GM19463 (cell line): ENCODE data around the gene TMEM132A.

Experiments used
- ATAC-seq: cut with Tn5 transposase; IDR thresholded peaks from one replicate; pipeline ENCODE4 v1.9.1; 2021; ENCODE audit warnings: mild to moderate bottlenecking, moderate library complexity; ENCODE audit not compliant: unreplicated experiment

Gene TMEM132A, protein sequence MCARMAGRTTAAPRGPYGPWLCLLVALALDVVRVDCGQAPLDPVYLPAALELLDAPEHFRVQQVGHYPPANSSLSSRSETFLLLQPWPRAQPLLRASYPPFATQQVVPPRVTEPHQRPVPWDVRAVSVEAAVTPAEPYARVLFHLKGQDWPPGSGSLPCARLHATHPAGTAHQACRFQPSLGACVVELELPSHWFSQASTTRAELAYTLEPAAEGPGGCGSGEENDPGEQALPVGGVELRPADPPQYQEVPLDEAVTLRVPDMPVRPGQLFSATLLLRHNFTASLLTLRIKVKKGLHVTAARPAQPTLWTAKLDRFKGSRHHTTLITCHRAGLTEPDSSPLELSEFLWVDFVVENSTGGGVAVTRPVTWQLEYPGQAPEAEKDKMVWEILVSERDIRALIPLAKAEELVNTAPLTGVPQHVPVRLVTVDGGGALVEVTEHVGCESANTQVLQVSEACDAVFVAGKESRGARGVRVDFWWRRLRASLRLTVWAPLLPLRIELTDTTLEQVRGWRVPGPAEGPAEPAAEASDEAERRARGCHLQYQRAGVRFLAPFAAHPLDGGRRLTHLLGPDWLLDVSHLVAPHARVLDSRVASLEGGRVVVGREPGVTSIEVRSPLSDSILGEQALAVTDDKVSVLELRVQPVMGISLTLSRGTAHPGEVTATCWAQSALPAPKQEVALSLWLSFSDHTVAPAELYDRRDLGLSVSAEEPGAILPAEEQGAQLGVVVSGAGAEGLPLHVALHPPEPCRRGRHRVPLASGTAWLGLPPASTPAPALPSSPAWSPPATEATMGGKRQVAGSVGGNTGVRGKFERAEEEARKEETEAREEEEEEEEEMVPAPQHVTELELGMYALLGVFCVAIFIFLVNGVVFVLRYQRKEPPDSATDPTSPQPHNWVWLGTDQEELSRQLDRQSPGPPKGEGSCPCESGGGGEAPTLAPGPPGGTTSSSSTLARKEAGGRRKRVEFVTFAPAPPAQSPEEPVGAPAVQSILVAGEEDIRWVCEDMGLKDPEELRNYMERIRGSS

DNA sequence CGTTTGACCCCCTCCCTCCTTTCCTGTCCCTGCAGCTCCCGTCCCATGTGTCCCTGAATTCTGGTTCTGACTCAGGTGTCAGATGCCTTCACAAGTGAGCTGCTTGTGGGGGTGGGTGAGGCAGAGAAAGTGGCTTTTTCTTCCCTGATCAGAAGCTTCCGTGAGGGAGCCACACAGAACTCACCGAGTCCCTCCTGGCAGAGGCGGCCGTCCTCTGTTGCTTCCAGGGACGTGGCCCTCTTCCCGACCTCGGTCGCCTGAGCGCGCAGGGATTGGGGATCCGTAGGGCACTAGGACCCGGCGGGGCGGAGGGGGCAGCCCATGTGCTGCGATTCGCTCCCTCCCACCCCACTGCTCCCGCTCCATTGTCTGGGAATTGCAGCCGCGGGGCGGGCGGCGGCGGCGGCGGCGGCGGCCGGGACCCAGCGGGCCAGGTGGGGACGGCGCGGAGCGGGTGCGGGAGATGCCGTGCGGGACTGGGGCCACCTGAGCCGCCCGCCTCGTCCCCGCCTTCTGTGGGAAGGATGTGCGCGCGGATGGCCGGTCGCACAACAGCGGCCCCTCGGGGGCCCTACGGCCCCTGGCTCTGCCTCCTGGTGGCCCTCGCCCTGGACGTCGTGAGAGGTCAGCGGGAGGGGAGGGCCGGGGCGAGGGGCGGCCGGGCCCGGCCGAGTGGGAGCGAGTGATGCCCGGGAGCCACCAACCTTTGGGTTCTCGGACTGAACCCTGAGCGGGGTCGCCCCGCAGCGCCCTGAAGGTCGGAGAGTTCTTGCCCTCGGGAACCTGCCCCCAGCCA lies at the start of gene TMEM132A:
Gene TMEM132A, plus strand, starts transcription at position 351 of the 796 bp plus-strand sequence. Its CDS starts 174 bp downstream, at position 525.
- ATAC-seq = peak; percentile 54

DNA sequence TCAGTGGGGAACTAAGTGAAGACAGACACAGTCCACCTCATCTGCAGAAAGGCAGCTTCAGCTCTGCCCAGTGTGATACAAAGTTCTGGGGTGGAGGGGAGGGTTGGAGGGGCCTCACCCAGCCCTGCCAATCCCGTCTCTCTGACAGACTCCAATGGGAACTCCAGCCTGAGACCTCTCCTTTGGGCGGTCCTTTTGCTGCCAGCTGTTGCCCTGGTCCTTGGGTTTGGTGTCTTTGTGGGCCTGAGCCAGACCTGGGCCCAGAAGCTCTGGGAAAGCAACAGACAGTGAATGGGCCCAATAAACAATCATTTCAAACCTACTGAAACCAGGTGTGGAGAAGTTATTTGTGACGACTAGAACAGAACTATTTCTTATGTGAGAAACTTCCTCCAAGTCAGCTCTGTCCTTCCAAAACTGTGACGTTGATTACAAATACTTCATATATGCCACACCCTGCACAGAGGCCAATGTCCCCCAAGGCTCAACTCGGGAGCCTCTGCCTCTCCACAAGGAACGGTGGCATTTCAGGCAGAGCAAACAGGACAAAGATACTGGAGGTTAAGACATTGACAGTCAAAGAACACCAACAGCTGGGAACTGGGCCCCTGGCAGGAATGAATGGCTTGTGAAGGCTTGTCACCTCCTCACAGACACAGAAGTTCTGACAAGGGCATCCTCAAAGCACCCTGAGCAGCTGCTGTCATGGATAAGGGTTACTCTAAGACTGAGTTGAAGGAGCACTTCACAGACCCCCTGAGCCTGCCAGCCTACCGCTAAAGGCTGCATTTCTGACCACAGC lies 48.7 kb upstream of the TMEM132A start:
- no peak for ATAC-seq

DNA sequence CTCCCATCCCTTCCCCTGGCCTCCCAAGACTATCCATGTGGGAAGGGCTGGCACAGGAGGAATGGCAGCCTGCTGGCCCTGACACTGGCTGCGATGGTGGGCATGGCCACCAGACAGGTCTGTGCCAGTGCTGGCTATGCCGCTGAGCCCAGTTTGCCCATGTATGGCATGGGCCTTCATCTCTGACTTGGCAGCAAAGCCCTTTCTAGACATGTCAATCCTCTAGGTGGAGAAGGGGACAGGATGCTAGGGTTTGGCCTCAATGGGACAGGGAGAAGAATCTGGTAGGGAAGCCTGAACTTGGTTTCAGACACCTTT lies 48.1 kb upstream of the TMEM132A start:
- ATAC-seq = no peak

DNA sequence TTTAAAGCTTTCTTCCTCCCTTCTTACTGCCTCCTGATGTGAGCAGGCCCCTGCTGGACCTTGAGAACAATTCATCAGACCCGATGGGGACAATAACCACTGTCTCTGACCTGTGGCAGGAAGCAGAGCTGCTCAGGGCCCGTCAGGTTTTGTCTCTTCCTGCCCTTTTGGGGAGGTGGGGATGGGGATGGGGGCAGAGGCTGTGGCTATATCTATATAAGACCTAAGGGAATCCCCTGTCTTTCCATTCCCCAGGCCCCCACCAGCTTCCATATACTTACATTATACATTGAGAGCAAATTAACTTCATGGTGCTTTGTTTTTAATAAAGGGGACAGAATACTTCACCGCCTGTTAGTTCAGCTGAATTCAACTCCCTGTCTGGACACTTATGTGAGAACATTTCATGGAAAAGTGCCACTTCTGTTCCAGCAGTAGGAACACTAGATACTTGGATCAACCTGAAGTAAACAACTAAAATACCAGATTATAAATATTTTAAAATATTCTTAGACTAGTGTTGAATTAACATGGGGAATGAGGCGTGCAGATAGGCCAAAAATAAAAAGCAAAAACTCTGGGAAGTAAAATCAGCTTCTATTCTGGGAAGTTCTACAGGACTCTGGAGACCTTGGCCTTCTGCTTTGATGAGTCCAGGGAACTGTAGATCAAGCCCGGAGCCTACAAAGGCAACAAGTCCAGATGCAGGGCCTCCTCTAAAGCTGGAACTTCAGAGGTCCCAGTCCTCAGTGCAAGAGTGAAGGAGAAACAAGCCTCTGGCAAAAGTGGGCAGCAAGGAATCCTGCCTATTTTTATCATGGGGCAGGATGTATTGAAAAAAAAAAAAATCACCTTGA lies 45.8 kb upstream of the TMEM132A start:
- ATAC-seq = no peak

DNA sequence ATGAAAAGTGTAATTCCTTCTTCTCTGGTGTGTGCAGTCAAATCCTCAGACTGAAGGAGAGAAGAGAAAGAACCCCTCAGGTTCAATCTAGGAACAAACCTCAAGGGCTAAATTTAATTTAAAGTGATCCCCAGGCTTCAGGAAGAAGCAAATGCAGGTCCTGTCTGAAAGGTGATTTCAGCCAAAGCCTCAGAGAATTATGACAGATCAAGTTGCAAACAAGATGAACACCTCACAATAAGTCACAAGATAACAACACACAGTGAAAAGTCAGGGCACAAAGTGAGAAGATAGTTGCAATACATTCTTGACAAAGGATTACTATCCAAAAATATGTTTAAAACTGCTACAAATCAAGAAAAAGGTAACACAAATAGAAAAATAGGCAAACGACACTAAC lies 45.2 kb upstream of the TMEM132A start:
- no peak for ATAC-seq

DNA sequence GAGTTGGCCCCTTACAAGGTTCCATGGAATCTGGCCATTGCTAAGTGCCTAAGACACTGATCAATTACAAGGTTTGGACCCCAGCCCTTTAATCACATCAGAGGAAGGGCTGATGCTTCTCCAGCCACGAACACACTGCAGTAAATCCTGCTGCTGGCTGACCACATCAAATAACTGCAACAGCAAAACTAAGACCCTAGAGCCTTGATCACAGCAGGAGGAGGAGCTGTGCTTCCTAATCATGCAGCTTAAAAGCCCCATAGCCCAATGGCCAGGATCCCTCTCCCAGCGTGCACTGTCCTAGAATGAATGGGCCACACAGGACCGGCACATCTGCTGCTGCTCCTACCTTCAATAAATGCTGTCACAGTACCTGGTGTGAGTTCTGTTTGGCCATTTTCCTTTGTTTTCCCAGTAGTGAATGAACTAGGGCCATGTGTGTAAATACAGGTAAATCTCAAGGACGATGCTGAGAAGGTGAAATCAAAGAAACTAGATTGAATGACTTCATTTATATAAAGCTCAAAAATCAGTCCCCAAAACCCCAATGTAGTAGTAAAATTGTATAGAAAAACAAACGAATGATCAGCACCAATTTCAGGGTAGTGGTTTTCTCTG lies 44.2 kb upstream of the TMEM132A start:
- ATAC-seq = no peak

DNA sequence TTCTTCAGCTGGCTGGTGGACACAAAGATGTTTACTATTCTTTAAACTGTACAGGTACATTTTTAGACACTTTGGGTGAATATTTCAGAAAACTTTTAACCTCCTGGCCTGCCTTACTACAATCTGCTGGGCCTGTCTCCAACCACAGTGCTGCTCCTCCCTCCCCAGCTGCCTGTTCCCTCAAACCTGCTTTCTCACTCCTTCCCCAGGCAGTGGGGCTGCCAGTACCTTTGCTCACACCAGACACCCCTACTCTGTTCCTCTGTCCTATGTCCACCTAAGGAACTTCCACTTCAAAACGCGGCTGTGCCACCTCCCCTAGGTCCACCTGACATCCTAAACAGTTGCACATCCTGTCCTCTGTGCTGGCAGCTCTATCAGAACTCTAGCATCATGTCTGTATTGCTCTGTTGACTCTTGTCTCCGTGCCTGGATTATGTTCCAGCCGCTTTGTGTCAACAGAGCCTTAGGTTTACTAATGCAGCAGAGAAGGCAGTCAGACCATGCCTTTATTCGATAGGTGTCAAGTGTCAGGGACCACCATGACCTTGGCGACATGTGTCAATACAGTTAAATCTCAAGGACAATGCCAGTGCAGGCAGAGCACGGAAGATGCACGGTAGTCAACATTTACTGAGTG lies 43.5 kb upstream of the TMEM132A start:
- ATAC-seq = no peak

DNA sequence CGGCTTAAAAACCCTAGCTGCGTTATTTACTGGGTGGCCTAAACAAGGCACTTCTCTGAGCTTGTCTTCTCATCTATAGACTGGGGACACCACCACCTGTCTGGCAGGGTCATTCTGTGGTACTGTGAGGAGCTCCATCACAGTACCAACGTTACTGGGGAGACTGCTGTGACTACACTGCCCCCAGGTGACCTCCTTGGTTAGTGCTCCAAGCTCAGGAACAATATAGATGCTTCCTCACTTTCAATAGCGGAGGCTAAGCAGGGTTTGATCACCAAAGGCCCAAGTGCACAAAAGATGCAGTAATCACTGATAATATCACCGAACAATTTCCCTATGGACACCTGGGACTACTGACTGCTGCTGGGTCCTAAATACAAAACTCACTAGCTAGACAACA lies 36.7 kb upstream of the TMEM132A start:
- no peak for ATAC-seq

DNA sequence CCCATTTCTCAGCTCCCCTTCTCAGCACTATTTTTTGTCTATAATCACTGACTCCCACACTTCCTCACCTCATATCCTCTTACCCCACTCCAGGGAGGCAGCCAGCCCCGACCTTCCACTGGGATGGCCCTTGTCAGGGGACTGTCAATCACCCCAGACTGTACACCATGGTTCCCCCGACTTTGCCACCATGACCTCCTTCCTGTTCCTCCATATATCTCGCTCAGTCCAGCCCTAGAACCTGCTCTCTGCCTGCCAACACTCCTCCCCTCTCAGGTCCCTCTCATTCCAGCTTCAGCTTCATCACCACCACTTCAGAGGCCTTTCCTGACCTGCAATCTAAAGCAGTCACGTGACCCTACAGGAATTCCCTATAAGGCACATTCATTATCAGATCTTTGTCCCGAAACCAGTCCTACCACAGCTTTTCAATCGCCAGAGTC lies 34.4 kb upstream of the TMEM132A start:
- ATAC-seq = no peak

DNA sequence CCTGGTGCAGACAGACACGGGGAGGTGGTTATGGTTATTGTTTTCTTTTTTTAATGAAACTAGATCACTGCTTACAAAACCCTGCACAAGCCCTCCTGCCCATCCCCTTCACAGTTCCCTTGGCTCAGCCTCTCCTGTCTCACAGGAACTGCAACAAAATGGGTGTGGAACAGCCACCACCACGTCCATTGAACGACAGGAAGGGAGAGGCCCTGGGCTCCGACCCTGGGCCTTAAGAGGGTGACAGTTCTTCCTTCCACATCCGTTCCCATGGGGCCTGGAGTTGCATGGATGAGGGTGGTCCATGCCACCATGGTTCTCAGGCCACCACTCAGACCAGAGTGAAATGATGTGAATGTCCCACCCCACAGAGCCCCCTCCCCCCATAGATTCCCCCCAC lies 33.6 kb upstream of the TMEM132A start:
- ATAC-seq = no peak

DNA sequence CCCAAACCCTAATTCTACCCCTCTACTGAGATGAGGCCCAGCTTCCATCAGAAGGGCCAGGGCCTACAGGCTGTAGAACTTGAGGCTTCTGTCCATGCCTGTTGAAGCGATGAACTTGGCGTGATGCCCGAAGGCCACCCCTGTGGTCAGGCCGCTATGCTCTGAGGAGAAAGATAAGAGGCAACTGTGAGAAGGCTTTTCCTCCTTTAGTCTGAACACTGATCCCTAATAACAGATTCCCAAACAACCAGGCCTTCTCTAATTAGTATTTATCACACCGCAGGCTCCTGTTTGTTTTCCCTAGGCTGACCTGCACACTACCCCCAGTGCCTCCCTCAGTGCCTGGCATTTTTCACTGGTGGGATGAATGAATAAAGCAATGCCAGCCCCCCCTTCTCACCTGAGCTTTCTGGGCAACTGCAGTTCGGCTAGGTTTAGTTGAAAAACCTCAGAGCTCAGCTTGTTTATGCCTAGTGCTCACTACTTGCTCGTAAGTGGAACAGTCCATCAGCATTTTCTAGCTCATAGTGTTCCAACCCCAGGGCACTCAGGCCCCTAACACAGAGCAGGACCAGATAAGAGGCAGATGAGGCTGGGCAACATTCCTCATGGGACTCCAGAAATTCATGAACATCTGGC lies 33.0 kb upstream of the TMEM132A start:
- ATAC-seq = no peak

DNA sequence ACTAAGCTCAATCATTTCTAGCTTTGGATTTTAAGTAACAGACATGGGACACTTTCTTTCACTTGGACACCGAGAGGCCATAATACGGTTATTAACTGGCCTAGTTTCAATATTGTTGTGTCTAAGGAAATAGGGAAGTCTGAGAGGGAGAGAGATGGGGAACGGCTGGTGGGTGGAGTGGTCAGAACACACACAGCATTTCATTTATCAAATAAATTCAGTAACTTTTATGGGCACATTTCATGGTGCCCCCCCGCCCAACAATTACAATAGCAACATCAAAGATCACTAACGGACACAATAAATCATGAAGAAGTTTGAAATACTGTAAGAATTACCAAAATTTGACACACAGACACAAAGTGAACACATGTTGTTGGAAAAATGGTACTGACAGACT lies 28.6 kb upstream of the TMEM132A start:
- no peak for ATAC-seq

DNA sequence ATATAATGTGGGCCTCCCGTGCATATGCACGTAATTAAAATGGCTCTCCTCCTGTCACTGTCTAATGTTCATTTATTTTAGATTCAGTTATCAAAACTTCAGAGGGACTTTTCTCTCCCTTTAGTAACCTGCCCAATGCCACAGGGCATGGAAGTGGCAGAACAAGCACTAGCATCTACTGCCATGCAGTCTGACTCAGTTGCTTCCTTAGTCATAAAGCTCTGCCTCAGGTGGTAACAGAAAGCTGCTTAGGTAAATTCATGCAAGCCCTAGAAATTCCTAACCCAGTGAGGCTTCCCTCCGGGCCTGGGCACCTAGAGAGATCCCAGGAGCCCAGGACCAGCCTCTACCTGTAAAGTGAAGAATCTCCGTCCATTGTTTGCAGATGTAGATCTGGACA lies 26.8 kb upstream of the TMEM132A start:
- ATAC-seq = no peak

DNA sequence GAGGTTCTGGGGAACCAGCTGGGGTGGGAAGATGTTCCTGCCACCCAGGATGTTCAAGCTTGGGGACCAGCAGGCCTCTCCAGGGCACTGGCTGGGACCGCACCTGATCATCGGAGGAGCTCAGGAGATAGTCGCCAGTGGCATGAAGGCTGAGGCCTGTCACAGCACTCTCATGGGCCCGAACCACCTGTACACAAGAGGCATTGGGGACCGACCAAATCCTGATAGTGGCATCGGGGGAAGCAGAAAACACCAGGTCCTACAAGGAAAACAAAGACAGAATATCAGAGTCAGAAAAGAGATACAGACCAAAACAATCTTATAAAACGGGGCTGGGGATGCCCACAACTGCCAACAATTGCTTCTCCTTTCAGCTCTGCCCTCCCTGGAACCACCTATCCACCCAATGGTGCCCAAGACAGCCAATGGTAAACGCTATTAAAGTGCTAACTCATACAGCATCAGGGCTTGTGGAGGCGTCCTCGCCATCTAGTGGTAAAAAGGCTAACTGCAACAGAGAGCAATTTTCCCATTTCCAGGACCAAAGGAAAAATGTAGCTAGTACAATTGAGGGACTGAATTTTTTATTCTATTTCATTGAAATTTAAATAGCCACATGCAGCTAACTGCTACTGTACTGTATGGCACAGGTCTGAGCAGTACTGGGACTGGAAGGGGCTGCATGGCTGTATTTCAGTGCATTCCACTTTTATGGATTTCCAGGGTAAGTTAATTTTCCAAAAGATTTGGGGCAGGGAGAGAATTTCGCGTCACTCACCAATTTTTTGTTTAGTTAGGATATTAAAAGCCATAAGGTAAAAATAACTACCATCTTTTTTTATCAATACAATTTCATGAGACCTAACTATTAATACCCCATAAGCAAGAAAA lies 25.0 kb upstream of the TMEM132A start:
- no peak for ATAC-seq

DNA sequence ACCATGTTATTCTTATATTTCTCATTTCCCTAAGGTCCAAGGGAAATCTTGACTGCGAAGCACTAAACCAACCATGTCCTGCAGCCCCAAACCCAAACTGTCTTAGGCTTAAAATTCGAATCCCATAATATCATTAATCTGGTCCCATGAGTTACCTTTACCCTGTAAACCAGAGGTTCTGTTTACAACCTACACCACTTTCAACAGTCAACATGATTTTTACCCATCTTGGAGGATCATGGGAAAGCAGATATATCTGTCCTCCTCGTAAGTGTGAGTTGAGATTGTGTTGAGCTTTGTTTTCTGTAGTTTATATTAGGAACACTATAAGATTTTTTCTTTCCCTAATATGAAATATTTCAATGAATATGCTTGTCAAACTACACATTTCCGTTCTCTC lies 24.3 kb upstream of the TMEM132A start:
- ATAC-seq = no peak

DNA sequence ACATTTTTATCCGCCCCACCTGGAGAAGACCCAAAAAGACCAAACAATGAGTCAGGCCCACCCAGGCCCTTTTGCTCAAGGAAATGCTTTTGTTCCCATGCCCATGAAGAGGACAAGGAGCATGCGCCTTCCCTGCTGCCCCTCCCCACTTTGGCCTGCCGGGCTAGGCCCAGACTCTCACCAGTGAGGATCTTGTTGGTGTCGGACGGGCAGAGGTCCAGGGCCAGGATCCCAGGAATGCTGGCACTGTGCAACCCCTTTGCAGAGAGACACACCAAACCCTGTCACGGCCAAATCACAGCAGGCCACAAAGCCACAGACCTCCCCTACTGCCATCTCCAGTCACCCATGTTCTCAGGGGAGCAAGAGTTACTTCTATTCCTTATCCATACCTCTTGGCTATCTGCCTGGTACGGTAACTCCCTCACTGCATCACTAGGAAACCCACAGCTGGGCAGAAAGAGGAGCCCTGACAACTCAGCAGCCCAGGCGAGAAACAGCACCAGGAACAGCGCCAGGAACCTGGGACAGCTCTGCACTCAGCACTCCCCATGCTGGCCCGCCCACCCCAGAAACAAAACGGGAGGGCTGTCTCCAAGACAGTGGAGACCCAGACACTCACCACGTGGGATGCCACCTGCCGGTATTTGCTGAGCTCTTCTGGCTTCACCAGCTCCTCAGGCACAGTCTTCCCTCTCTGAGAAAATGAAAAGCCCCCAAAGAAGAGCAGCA lies 23.4 kb upstream of the TMEM132A start:
- ATAC-seq = no peak
